GM04504 (cell line): ENCODE results near the gene DLX1.
"Not testable (repeated sequence)": the region's sequence is repeated elsewhere in the genome, so short reads cannot be mapped to it uniquely, and the experiment has no call there.

Experiments
- DNase-seq: peaks from one replicate; pipeline ENCODE4 v3.0.0-alpha.2; 2012; ENCODE audit warnings: low read depth

Gene DLX1

GRCh38 chr2:172065111-172065510 is 20.2 kb upstream of the DLX1 start:
- no peak for DNase-seq

- DNase-seq = no peak
Observed at GRCh38 chr2:172066394-172066886, 18.9 kb upstream of the DLX1 start.

GRCh38 chr2:172067905-172068304 is 17.4 kb upstream of the DLX1 start:
- DNase-seq = not testable (repeated sequence)

GRCh38 chr2:172070936-172071335 is 14.4 kb upstream of the DLX1 start:
- no peak for DNase-seq

GRCh38 chr2:172072303-172072702 is 13.0 kb upstream of the DLX1 start:
- DNase-seq = no peak

GRCh38 chr2:172072706-172073105 is 12.6 kb upstream of the DLX1 start:
- no peak for DNase-seq

- DNase-seq = no peak
Observed at GRCh38 chr2:172073518-172073917, 11.8 kb upstream of the DLX1 start.

- DNase-seq = no peak
Observed at GRCh38 chr2:172074254-172074653, 11.1 kb upstream of the DLX1 start.

- DNase-seq = no peak
Observed at GRCh38 chr2:172079416-172079815, 5.9 kb upstream of the DLX1 start.

GRCh38 chr2:172079838-172080640 is 5.3 kb upstream of the DLX1 start:
- no peak for DNase-seq

GRCh38 chr2:172080641-172081220 is 4.6 kb upstream of the DLX1 start:
- no peak for DNase-seq

- no peak for DNase-seq
Observed at GRCh38 chr2:172081221-172082022, 3.9 kb upstream of the DLX1 start.

- DNase-seq = no peak
Observed at GRCh38 chr2:172082105-172082943, 3.0 kb upstream of the DLX1 start.

GRCh38 chr2:172082944-172083627 is 2.2 kb upstream of the DLX1 start:
- DNase-seq = no peak

- no peak for DNase-seq
Observed at GRCh38 chr2:172083628-172084394, 1.5 kb upstream of the DLX1 start.

GRCh38 chr2:172084395-172084644 is 987 bp upstream of the DLX1 start:
- no peak for DNase-seq

GRCh38 chr2:172084645-172085459 is 455 bp upstream of the DLX1 start:
- peak; percentile 96 for DNase-seq

GRCh38 chr2:172086241-172087206 is 1.2 kb downstream of the DLX1 start:
- no peak for DNase-seq
